Common myeloid progenitor, CD34-positive (primary cell): Measurements from ENCODE around the gene GLYR1.

Experiments
- CTCF ChIA-PET: fragments of 350-600 bp; sonication (Branson Sonifier 250); formaldehyde crosslinking; loops from one replicate; lab custom pipeline; 2021; ENCODE audit warnings: antibody characterized with exemption; lab: Charles Lee
- POLR2A ChIA-PET: fragments of 350-600 bp; sonication (Branson Sonifier 250); formaldehyde crosslinking; loops from one replicate; lab custom pipeline; 2021; ENCODE audit warnings: antibody characterized with exemption; lab: Charles Lee
- DNase-seq, 3 donors: peaks; one replicate each; pipeline versions ENCODE4 v3.0.0 to v3.0.0-alpha.2; 2013
- H3K27ac ChIP-seq, 2 experiments: 1 replicate in 1 of 2; 2 replicates in 1 of 2; pipeline ENCODE4 v1.7.0; 2013; ENCODE audit warnings: inconsistent platforms in 2 of 2, low read length in 2 of 2, mild to moderate bottlenecking in 2 of 2, low read depth in 1 of 2, moderate library complexity in 1 of 2; ENCODE audit not compliant: severe bottlenecking in 2 of 2, insufficient read depth in 1 of 2, poor library complexity in 1 of 2
- H3K27me3 ChIP-seq, 5 experiments: replicated peaks in 2 of 5; 1 replicate in 3 of 5; 2 replicates in 2 of 5; pipeline versions ENCODE4 v1.6.1 to v1.7.0; 2013; ENCODE audit warnings: low read length in 4 of 5, mild to moderate bottlenecking in 2 of 5, moderate library complexity in 2 of 5, inconsistent platforms in 1 of 5; ENCODE audit not compliant: insufficient read depth in 5 of 5, control insufficient read depth in 4 of 5
- H3K36me3 ChIP-seq, 4 experiments: 1 replicate in 2 of 4; 2 replicates in 2 of 4; pipeline versions ENCODE4 v1.6.1 to v1.7.0; 2013; ENCODE audit warnings: low read length in 3 of 4, control low read depth in 1 of 4, mild to moderate bottlenecking in 1 of 4; ENCODE audit not compliant: control insufficient read depth in 4 of 4, insufficient read depth in 4 of 4
- H3K4me1 ChIP-seq, 4 experiments: 1 replicate in 3 of 4; 2 replicates in 1 of 4; pipeline versions ENCODE4 v1.6.1 to v1.7.1; 2013; ENCODE audit warnings: low read length in 3 of 4, mild to moderate bottlenecking in 3 of 4, control low read depth in 1 of 4, inconsistent platforms in 1 of 4, moderate library complexity in 1 of 4; ENCODE audit not compliant: control insufficient read depth in 4 of 4, insufficient read depth in 4 of 4; ENCODE audit errors: control extremely low read depth in 1 of 4
- H3K4me3 ChIP-seq, 7 experiments: 1 replicate in 4 of 7; 2 replicates in 3 of 7; pipeline versions ENCODE4 v1.5.1 to v1.7.0; 2013; ENCODE audit warnings: mild to moderate bottlenecking in 7 of 7, low read length in 6 of 7, moderate library complexity in 6 of 7, inconsistent platforms in 2 of 7, low read depth in 2 of 7, control low read depth in 1 of 7; ENCODE audit not compliant: insufficient read depth in 4 of 7, control insufficient read depth in 1 of 7; ENCODE audit errors: extremely low read depth in 1 of 7
- H3K9me3 ChIP-seq, 5 experiments: 1 replicate in 4 of 5; 2 replicates in 1 of 5; pipeline versions ENCODE4 v1.6.1 to v1.7.1; 2013; ENCODE audit warnings: low read length in 4 of 5, mild to moderate bottlenecking in 2 of 5, inconsistent platforms in 1 of 5, low read depth in 1 of 5, moderate library complexity in 1 of 5; ENCODE audit not compliant: control insufficient read depth in 4 of 5, insufficient read depth in 2 of 5; ENCODE audit errors: control extremely low read depth in 1 of 5
- WGBS: methylation state at CpG from one replicate; pipeline ENCODE4 v1.1.5; 2013; ENCODE audit not compliant: insufficient coverage; 5-methylcytosine and 5-hydroxymethylcytosine counted together

Gene GLYR1

GRCh38 chr16:4884972-4885874 lies 38.1 kb upstream of the GLYR1 start:
- H3K9me3 ChIP-seq, result no peaks in the 10 kb centered on the region
- no peak for DNase-seq
- no peaks in the 10 kb centered on the region for H3K4me1 ChIP-seq
- POLR2A ChIA-PET, result no interaction called here
- CTCF ChIA-PET, result interaction anchor here (1.5 kb wide), 1 partner anchor 11 kb away, joined by 7 read pairs; no protein-coding TSS in a partner anchor
- 97% methylated on average over 45 of the region's 45 CpGs for WGBS
- no peak overlapping the region for H3K27ac ChIP-seq
- H3K27me3 ChIP-seq, result no peaks in the 10 kb centered on the region
- H3K36me3 ChIP-seq, result peaks cover 10 to 71% (median 53%) of the 10 kb centered on the region in 4 experiments
- no peak overlapping the region for H3K4me3 ChIP-seq

GRCh38 chr16:4884209-4884608 lies 37.1 kb upstream of the GLYR1 start:
- H3K27ac ChIP-seq, result no peak overlapping the region

GRCh38 chr16:4883501-4883900 lies 36.4 kb upstream of the GLYR1 start:
- no peak for DNase-seq
- H3K27me3 ChIP-seq, result no peaks in the 10 kb centered on the region
- H3K27ac ChIP-seq, result no peak overlapping the region
- H3K4me1 ChIP-seq, result no peaks in the 10 kb centered on the region
- 98% methylated on average over 25 of the region's 25 CpGs for WGBS
- H3K4me3 ChIP-seq, result no peak overlapping the region
- POLR2A ChIA-PET, result no interaction called here
- H3K9me3 ChIP-seq, result no peaks in the 10 kb centered on the region
- CTCF ChIA-PET, result interaction anchor here (0.9 kb wide), 1 partner anchor 11 kb away, joined by 3 read pairs; no protein-coding TSS in a partner anchor
- H3K36me3 ChIP-seq, result peaks cover 18 to 88% (median 64%) of the 10 kb centered on the region in 4 experiments

More at GRCh38 chr16:4884209-4884608, 37.1 kb upstream of the GLYR1 start:
- ChIA-PET CTCF (interaction anchor here (0.9 to 1.5 kb wide), 2 partner anchors 10 to 12 kb away, joined by 3 to 7 read pairs; no protein-coding TSS in a partner anchor), POLR2A (no interaction called here)
- Histone ChIP-seq H3K27me3 (no peaks in the 10 kb centered on the region), H3K4me3 (no peak overlapping the region), H3K4me1 (no peaks in the 10 kb centered on the region), H3K36me3 (peaks cover 18 to 80% (median 62%) of the 10 kb centered on the region in 4 experiments), H3K9me3 (no peaks in the 10 kb centered on the region)
- DNase-seq, result no peak
- 96% methylated on average over 19 of the region's 34 CpGs for WGBS

GRCh38 chr16:4882633-4883285 lies 35.7 kb upstream of the GLYR1 start:
- no peak for DNase-seq
- Histone ChIP-seq H3K4me1 (no peaks in the 10 kb centered on the region), H3K27me3 (no peaks in the 10 kb centered on the region), H3K36me3 (peaks cover 22 to 94% (median 71%) of the 10 kb centered on the region in 4 experiments), H3K9me3 (no peaks in the 10 kb centered on the region), H3K4me3 (no peak overlapping the region), H3K27ac (no peak overlapping the region)
- ChIA-PET CTCF (interaction anchor here (1.1 kb wide), 1 partner anchor 73 kb away, joined by 3 read pairs; no protein-coding TSS in a partner anchor), POLR2A (no interaction called here)
- WGBS, result 96% methylated on average over 10 of the region's 11 CpGs

GRCh38 chr16:4882000-4882632 lies 35.0 kb upstream of the GLYR1 start:
- no peaks in the 10 kb centered on the region for H3K9me3 ChIP-seq
- no peaks in the 10 kb centered on the region for H3K27me3 ChIP-seq
- POLR2A ChIA-PET, result no interaction called here
- no peaks in the 10 kb centered on the region for H3K4me1 ChIP-seq
- H3K36me3 ChIP-seq, result peaks cover 22 to 96% (median 76%) of the 10 kb centered on the region in 4 experiments
- CTCF ChIA-PET, result interaction anchor here (1.1 kb wide), 1 partner anchor 74 kb away, joined by 3 read pairs; no protein-coding TSS in a partner anchor
- no peak overlapping the region for H3K27ac ChIP-seq
- 90% methylated on average over 2 of the region's 14 CpGs for WGBS
- no peak for DNase-seq
- H3K4me3 ChIP-seq, result no peak overlapping the region

- peaks cover 25 to 97% (median 78%) of the 10 kb centered on the region in 4 experiments for H3K36me3 ChIP-seq
- 94% methylated on average over 17 of the region's 17 CpGs for WGBS
- no peak for DNase-seq
- ChIA-PET CTCF (interaction anchor here (1.2 kb wide), 1 partner anchor 11 kb away, joined by 4 read pairs; no protein-coding TSS in a partner anchor), POLR2A (no interaction called here)
- no peak overlapping the region for H3K4me3 ChIP-seq
- no peaks in the 10 kb centered on the region for H3K27me3 ChIP-seq
- no peak overlapping the region for H3K27ac ChIP-seq
- no peaks in the 10 kb centered on the region for H3K4me1 ChIP-seq
- no peaks in the 10 kb centered on the region for H3K9me3 ChIP-seq
Measured at GRCh38 chr16:4880006-4880580, 33.0 kb upstream of the GLYR1 start.
